Mesendoderm (in vitro differentiated cells): ENCODE data around the gene GRHPR.
"Not testable (repeated sequence)": the region's sequence is repeated elsewhere in the genome, so short reads cannot be mapped to it uniquely, and the experiment has no call there.

Experiments used
- DNase-seq: peaks from one replicate; pipeline ENCODE4 v3.0.0; 2013
- H2AK5ac ChIP-seq: 2 replicates; pipeline ENCODE4 v1.6.1; 2013; ENCODE audit warnings: low read length, inconsistent platforms
- H2BK120ac ChIP-seq: 2 replicates; pipeline ENCODE4 v1.6.1; 2013; ENCODE audit warnings: low read depth, mild to moderate bottlenecking, low read length, moderate library complexity, mixed read lengths
- H2BK15ac ChIP-seq: replicated peaks from 2 replicates; pipeline ENCODE4 v1.6.1; 2013; ENCODE audit warnings: low read depth, mild to moderate bottlenecking, moderate library complexity
- H2BK5ac ChIP-seq: 2 replicates; pipeline ENCODE4 v1.6.1; 2013; ENCODE audit warnings: low read length, inconsistent platforms
- H3K18ac ChIP-seq: 2 replicates; pipeline ENCODE4 v1.6.1; 2013; ENCODE audit warnings: mild to moderate bottlenecking, low read length, mixed read lengths
- H3K23ac ChIP-seq: one replicate; pipeline ENCODE4 v1.6.1; 2013; ENCODE audit warnings: low read length
- H3K27ac ChIP-seq: 2 replicates; pipeline ENCODE4 v1.5.1; 2013; ENCODE audit warnings: low read depth, mild to moderate bottlenecking, inconsistent platforms, low read length, moderate library complexity
- H3K27me3 ChIP-seq: 2 replicates; pipeline ENCODE4 v1.6.1; 2013; ENCODE audit warnings: low read length, control low read depth, mild to moderate bottlenecking, inconsistent platforms; ENCODE audit not compliant: insufficient read depth, poor library complexity
- H3K36me3 ChIP-seq: 2 replicates; pipeline ENCODE4 v1.6.1; 2013; ENCODE audit warnings: low read length, inconsistent platforms; ENCODE audit not compliant: control insufficient read depth, insufficient read depth
- H3K4ac ChIP-seq: one replicate; pipeline ENCODE4 v1.6.1; 2013; ENCODE audit warnings: low read depth, mild to moderate bottlenecking, low read length, moderate library complexity
- H3K4me1 ChIP-seq: 2 replicates; pipeline ENCODE4 v1.6.1; 2013; ENCODE audit warnings: low read depth, low read length, inconsistent platforms; ENCODE audit not compliant: control insufficient read depth
- H3K4me2 ChIP-seq: 2 replicates; pipeline ENCODE4 v1.6.1; 2013; ENCODE audit warnings: low read length
- H3K4me3 ChIP-seq: 2 replicates; pipeline ENCODE4 v1.5.1; 2013; ENCODE audit warnings: mild to moderate bottlenecking, low read length
- H3K56ac ChIP-seq: one replicate; pipeline ENCODE4 v1.6.1; 2013; ENCODE audit warnings: low read length
- H3K79me1 ChIP-seq: 2 replicates; pipeline ENCODE4 v1.6.1; 2013; ENCODE audit warnings: low read length, inconsistent platforms
- H3K79me2 ChIP-seq: 2 replicates; pipeline ENCODE4 v1.6.1; 2013; ENCODE audit warnings: mild to moderate bottlenecking, low read length; ENCODE audit not compliant: control insufficient read depth, insufficient read depth
- H3K9ac ChIP-seq: 2 replicates; pipeline ENCODE4 v1.6.1; 2013; ENCODE audit warnings: low read length, inconsistent platforms
- H4K5ac ChIP-seq: one replicate; pipeline ENCODE4 v1.6.1; 2013; ENCODE audit warnings: low read length
- H4K8ac ChIP-seq: one replicate; pipeline ENCODE4 v1.6.1; 2013; ENCODE audit warnings: low read depth, mild to moderate bottlenecking, control low read depth, low read length, moderate library complexity
- WGBS: extraction: QIAGEN DNeasy Blood & Tissue Kit; methylation state at CpG from one replicate; pipeline ENCODE4 v1.1.7; 2013; ENCODE audit warnings: low lambda C conversion rate, missing lambda C conversion rate; ENCODE audit not compliant: insufficient coverage; ENCODE audit errors: extremely low coverage; 5-methylcytosine and 5-hydroxymethylcytosine counted together

GRHPR gene

GRCh38 chr9:37477987-37478619 lies 55.6 kb downstream of the GRHPR start:
- H3K4me1 ChIP-seq, H3K79me2 ChIP-seq, H4K8ac ChIP-seq, H2BK15ac ChIP-seq, H2BK120ac ChIP-seq, H2BK5ac ChIP-seq, H3K27ac ChIP-seq, H3K79me1 ChIP-seq, DNase-seq, H3K56ac ChIP-seq, H3K27me3 ChIP-seq, H3K9ac ChIP-seq, H3K23ac ChIP-seq, H3K36me3 ChIP-seq, H4K5ac ChIP-seq, H3K4me2 ChIP-seq, H3K4me3 ChIP-seq, H2AK5ac ChIP-seq, H3K4ac ChIP-seq, H3K18ac ChIP-seq: not testable (repeated sequence)
- no CpG with 5 or more reads among the region's 5 CpGs for WGBS

- DNase-seq, result no peak
- Histone ChIP-seq H3K23ac (no peak overlapping the region), H3K56ac (no peak overlapping the region), H3K36me3 (no peaks in the 10 kb centered on the region), H4K8ac (no peak overlapping the region), H3K4ac (no peak overlapping the region), H3K4me1 (no peaks in the 10 kb centered on the region), H3K4me2 (no peak overlapping the region), H2AK5ac (no peak overlapping the region), H2BK15ac (no peak overlapping the region), H3K79me1 (no peaks in the 10 kb centered on the region), H3K9ac (no peak overlapping the region), H4K5ac (no peak overlapping the region), H3K79me2 (no peaks in the 10 kb centered on the region), H3K18ac (no peak overlapping the region), H2BK120ac (no peak overlapping the region), H3K27ac (no peak overlapping the region), H3K27me3 (no peaks in the 10 kb centered on the region), H2BK5ac (no peak overlapping the region), H3K4me3 (no peak overlapping the region)
- WGBS, result no CpG with 5 or more reads among the region's 3 CpGs
These were observed 58.3 kb downstream of the GRHPR start for GRCh38 chr9:37480759-37481158.

GRCh38 chr9:37485389-37486255 lies 63.1 kb downstream of the GRHPR start, which contains the start of gene POLR1E:
POLR1E (plus strand) TSS chr9:37485948; CDS start chr9:37486048, 100 bp downstream.
- peak within 1 kb of the TSS; percentile 93 for H3K4me3 ChIP-seq

GRCh38 chr9:37486256-37486615 lies 63.7 kb downstream of the GRHPR start:
- H3K9ac ChIP-seq, result peak overlapping the region; percentile 91
- H3K18ac ChIP-seq, result peak overlapping the region; percentile 10
- no peak overlapping the region for H2AK5ac ChIP-seq
- peaks cover 15% of the 10 kb centered on the region for H3K79me2 ChIP-seq
- H2BK5ac ChIP-seq, result no peak overlapping the region
- H3K4me3 ChIP-seq, result peak overlapping the region; percentile 93
- no peak overlapping the region for H3K23ac ChIP-seq
- peaks cover 4% of the 10 kb centered on the region for H3K4me1 ChIP-seq
- DNase-seq, result no peak
- H2BK15ac ChIP-seq, result no peak overlapping the region
- H3K4me2 ChIP-seq, result peak overlapping the region; percentile 96
- no peak overlapping the region for H3K27ac ChIP-seq
- no peak overlapping the region for H4K5ac ChIP-seq
- WGBS, result no CpG with 5 or more reads among the region's 7 CpGs
- H3K27me3 ChIP-seq, result no peaks in the 10 kb centered on the region
- no peak overlapping the region for H2BK120ac ChIP-seq
- H4K8ac ChIP-seq, result no peak overlapping the region
- H3K4ac ChIP-seq, result no peak overlapping the region
- peaks cover 19% of the 10 kb centered on the region for H3K79me1 ChIP-seq
- H3K36me3 ChIP-seq, result no peaks in the 10 kb centered on the region
- peak overlapping the region; percentile 93 for H3K56ac ChIP-seq

More at GRCh38 chr9:37485389-37486255, 63.1 kb downstream of the GRHPR start, which contains the start of gene POLR1E:
- DNase-seq, result peak; percentile 98
- no peaks in the 10 kb centered on the region for H3K36me3 ChIP-seq
- peak within 1 kb of the TSS; percentile 96 for H3K4me2 ChIP-seq
- H2BK5ac ChIP-seq, result no peak within 1 kb of the TSS
- H3K56ac ChIP-seq, result peak within 1 kb of the TSS; percentile 93
- H3K4me1 ChIP-seq, result peaks cover 4% of the 10 kb centered on the region
- H3K27ac ChIP-seq, result no peak within 1 kb of the TSS
- peak within 1 kb of the TSS; percentile 91 for H3K9ac ChIP-seq
- no peak within 1 kb of the TSS for H3K23ac ChIP-seq
- no peaks in the 10 kb centered on the region for H3K27me3 ChIP-seq
- no peak within 1 kb of the TSS for H2BK120ac ChIP-seq
- H3K18ac ChIP-seq, result peak within 1 kb of the TSS; percentile 46
- no peak within 1 kb of the TSS for H3K4ac ChIP-seq
- WGBS, result no CpG with 5 or more reads among the region's 56 CpGs
- peaks cover 15% of the 10 kb centered on the region for H3K79me2 ChIP-seq
- H4K5ac ChIP-seq, result no peak within 1 kb of the TSS
- H3K79me1 ChIP-seq, result peaks cover 19% of the 10 kb centered on the region
- H2AK5ac ChIP-seq, result no peak within 1 kb of the TSS
- no peak within 1 kb of the TSS for H4K8ac ChIP-seq
- H2BK15ac ChIP-seq, result no peak within 1 kb of the TSS
